ENCODE results near the gene MAPRE2. TPM values are rescaled to one million over a fixed set of nuclear protein-coding genes. Genes with fewer than 3 reads are reported as not detected.

MAPRE2 gene
- total and polyA plus RNA-seq, 10 donors = 18.8 to 62.9 (median 45.1) TPM

DNA sequence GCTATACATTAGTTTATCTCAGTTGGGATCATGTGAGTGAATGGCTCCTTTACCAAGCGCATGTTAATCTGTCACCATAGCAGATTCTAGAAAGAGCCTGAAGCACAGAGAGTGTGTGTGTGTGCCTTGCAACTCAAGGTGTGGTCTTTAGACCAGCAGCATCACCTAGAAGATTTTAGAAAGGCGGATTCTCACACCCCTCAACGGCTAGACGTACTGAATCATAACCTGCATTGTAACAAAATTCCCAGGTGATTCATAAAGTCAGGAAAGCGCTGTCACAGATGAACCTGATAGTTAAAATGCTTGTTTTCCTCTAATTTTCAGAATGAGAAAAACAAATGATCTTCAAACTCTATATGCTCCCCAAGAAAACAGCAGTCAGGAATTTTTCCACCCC lies 45.5 kb upstream of the MAPRE2 start:
- Histone ChIP-seq H3K27me3 (replicated peaks in 1 of 7) (no peaks in the 10 kb centered on the region), H3K4me3 (no peak overlapping the region), H3K27ac (no peak overlapping the region), H3K4me1 (no peaks in the 10 kb centered on the region), H3K36me3 (no peaks in the 10 kb centered on the region), H3K9me3 (no peaks in the 10 kb centered on the region)
- TF ChIP-seq, protein P1, sequence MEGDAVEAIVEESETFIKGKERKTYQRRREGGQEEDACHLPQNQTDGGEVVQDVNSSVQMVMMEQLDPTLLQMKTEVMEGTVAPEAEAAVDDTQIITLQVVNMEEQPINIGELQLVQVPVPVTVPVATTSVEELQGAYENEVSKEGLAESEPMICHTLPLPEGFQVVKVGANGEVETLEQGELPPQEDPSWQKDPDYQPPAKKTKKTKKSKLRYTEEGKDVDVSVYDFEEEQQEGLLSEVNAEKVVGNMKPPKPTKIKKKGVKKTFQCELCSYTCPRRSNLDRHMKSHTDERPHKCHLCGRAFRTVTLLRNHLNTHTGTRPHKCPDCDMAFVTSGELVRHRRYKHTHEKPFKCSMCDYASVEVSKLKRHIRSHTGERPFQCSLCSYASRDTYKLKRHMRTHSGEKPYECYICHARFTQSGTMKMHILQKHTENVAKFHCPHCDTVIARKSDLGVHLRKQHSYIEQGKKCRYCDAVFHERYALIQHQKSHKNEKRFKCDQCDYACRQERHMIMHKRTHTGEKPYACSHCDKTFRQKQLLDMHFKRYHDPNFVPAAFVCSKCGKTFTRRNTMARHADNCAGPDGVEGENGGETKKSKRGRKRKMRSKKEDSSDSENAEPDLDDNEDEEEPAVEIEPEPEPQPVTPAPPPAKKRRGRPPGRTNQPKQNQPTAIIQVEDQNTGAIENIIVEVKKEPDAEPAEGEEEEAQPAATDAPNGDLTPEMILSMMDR (IDR thresholded peaks at IDR 0.05 in 8 of 11, conservative IDR thresholded peaks at IDR 0.05 in 3 of 11) = no peak
- TF ChIP-seq POLR2A (IDR thresholded peaks at IDR 0.05) (no peak), POLR2AphosphoS5 (IDR thresholded peaks at IDR 0.05) (no peak)
- DNase-seq = no peak
- 92 to 97% (median 95%) methylated on average over 5 of the region's 5 CpGs for WGBS, 5 donors
- intact Hi-C loops (cut with DNase I; ENCODE audit: low total_unique reads) = loop anchor here (10.0 kb wide), 1 partner anchor 61 kb away; no protein-coding TSS in a partner anchor

DNA sequence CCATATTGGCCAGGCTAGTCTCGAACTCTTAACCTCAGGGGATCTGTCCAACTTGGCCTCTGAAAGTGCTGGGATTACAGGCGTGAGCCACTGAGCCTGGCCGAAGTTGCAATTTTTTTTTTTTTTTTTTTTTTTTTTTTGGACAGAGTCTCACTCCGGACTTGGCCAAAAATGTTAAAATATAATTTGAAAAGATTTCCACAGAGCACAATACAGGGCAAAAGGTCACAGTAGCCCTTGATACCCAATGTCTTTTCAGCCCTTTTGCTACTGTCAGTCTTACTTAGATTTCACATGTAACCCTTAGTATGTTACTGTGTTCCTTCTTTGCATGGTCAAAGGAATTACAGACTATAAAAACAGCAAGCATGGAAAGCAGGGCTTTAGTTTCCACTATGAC lies 42.6 kb upstream of the MAPRE2 start:
- intact Hi-C loops (cut with DNase I; ENCODE audit: low total_unique reads) = loop anchor here (10.0 kb wide), 1 partner anchor 64 kb away; no protein-coding TSS in a partner anchor
- H3K4me1 ChIP-seq = no peaks in the 10 kb centered on the region

DNA sequence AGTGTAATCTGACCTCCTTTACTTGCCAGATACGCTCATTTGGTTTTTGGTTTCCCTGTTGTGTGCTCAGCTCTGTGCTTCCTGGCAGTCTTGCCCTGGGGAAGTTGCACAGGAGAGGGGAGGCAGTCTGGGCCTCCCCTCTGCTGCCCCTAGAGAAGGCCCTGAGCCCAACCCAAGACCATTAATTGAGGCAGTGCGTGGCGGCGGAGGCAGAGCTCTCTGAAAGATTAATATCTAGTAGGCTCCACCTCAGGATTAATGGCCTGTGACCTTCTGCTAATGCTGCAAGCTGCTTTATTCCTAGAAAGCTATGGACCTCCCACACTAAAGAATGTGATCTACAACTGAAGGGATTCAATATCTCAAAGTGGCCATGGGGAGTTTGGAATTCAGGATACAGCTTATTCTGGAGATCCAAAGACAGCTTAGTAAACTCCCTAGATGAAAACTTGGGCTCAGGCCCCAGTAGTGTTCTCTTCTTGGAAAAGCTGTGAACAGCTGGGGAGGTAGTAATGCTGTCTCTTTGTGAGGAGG lies 41.4 kb upstream of the MAPRE2 start:
- no peaks in the 10 kb centered on the region for H3K36me3 ChIP-seq
- no peak overlapping the region for H3K4me3 ChIP-seq
- no peaks in the 10 kb centered on the region for H3K27me3 ChIP-seq (replicated peaks in 1 of 7)
- no peak overlapping the region for H3K27ac ChIP-seq
- TF ChIP-seq, protein P1 (IDR thresholded peaks at IDR 0.05 in 8 of 11, conservative IDR thresholded peaks at IDR 0.05 in 3 of 11) = no peak
- no peak for TF ChIP-seq POLR2A (IDR thresholded peaks at IDR 0.05)
- TF ChIP-seq POLR2AphosphoS5 (IDR thresholded peaks at IDR 0.05) = no peak
- no peak for DNase-seq
- 52 to 76% (median 74%) methylated on average over 4 of the region's 4 CpGs for WGBS, 5 donors
- intact Hi-C loops (cut with DNase I; ENCODE audit: low total_unique reads) = loop anchor here (10.0 kb wide), 2 partner anchors 65 to 355 kb away; no protein-coding TSS in a partner anchor
- no peaks in the 10 kb centered on the region for H3K9me3 ChIP-seq
- H3K4me1 ChIP-seq = no peaks in the 10 kb centered on the region

More for the DNA sequence above, 42.6 kb upstream of the MAPRE2 start:
- H3K27me3 ChIP-seq (replicated peaks in 1 of 7) = no peaks in the 10 kb centered on the region
- H3K36me3 ChIP-seq = no peaks in the 10 kb centered on the region
- no peak overlapping the region for H3K4me3 ChIP-seq
- no peak for DNase-seq
- H3K27ac ChIP-seq = no peak overlapping the region
- 70 to 89% (median 82%) methylated on average over 4 of the region's 4 CpGs for WGBS, 5 donors
- TF ChIP-seq, protein P1 (IDR thresholded peaks at IDR 0.05 in 8 of 11, conservative IDR thresholded peaks at IDR 0.05 in 3 of 11) = no peak
- TF ChIP-seq POLR2AphosphoS5 (IDR thresholded peaks at IDR 0.05) (no peak), POLR2A (IDR thresholded peaks at IDR 0.05) (no peak)
- H3K9me3 ChIP-seq = no peaks in the 10 kb centered on the region

DNA sequence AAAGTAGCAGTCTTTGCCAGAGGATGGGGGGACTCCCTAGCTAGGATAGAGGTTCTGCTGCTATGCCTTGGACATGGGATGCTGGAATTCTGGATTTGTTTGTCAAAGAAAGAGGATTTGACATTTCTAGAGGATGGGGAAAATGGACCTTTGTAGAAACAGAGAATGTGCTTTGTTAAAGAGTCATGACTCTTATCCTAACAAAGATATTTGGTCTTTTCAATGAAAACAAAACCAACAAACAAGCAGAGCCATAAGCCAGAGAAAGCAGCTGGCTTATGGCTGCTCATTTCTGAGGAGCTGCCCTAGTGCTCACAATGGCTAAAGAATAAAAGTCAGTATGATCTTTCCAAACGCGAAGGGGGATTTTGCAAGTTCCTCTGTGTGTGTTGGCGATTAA lies 40.8 kb upstream of the MAPRE2 start:
- intact Hi-C loops (cut with DNase I; ENCODE audit: low total_unique reads) = loop anchor here (10.0 kb wide), 1 partner anchor 354 kb away; no protein-coding TSS in a partner anchor
- Histone ChIP-seq H3K9me3 (no peaks in the 10 kb centered on the region), H3K27ac (no peak overlapping the region), H3K27me3 (replicated peaks in 1 of 7) (no peaks in the 10 kb centered on the region), H3K4me3 (no peak overlapping the region), H3K4me1 (no peaks in the 10 kb centered on the region), H3K36me3 (no peaks in the 10 kb centered on the region)
- 58 to 87% (median 77%) methylated on average over 3 of the region's 3 CpGs for WGBS, 5 donors
- DNase-seq = no peak
- no peak for TF ChIP-seq POLR2A (IDR thresholded peaks at IDR 0.05)
- TF ChIP-seq POLR2AphosphoS5 (IDR thresholded peaks at IDR 0.05) = no peak
- TF ChIP-seq, protein P1 (IDR thresholded peaks at IDR 0.05 in 8 of 11, conservative IDR thresholded peaks at IDR 0.05 in 3 of 11) = no peak
